ENCODE data around the gene GPSM3.

GRCh38 chr6:32151863-32152768 lies 40.3 kb downstream of the GPSM3 start, which contains the start of gene PRRT1:
- no peak for TF ChIP-seq POLR2AphosphoS5 (IDR thresholded peaks at IDR 0.05; ENCODE audit: low read depth, low read length)
- TF ChIP-seq, protein P1, sequence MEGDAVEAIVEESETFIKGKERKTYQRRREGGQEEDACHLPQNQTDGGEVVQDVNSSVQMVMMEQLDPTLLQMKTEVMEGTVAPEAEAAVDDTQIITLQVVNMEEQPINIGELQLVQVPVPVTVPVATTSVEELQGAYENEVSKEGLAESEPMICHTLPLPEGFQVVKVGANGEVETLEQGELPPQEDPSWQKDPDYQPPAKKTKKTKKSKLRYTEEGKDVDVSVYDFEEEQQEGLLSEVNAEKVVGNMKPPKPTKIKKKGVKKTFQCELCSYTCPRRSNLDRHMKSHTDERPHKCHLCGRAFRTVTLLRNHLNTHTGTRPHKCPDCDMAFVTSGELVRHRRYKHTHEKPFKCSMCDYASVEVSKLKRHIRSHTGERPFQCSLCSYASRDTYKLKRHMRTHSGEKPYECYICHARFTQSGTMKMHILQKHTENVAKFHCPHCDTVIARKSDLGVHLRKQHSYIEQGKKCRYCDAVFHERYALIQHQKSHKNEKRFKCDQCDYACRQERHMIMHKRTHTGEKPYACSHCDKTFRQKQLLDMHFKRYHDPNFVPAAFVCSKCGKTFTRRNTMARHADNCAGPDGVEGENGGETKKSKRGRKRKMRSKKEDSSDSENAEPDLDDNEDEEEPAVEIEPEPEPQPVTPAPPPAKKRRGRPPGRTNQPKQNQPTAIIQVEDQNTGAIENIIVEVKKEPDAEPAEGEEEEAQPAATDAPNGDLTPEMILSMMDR (IDR thresholded peaks at IDR 0.05), result no peak

Data from Panc1 (cell line).